ENCODE results near the gene MS4A7.

GRCh38 chr11:60429272-60429671 lies 50.9 kb downstream of the MS4A7 start, which contains the start of gene MS4A5:
- TF ChIP-seq EZH2 (IDR thresholded peaks at IDR 0.05; ENCODE audit: low read length, missing control alignments) = no peak
- TF ChIP-seq CTCF (conservative IDR thresholded peaks at IDR 0.05 in 1 of 2, IDR thresholded peaks at IDR 0.05 in 1 of 2; ENCODE audit: low read depth in 1 of 2, low read length in 2 of 2) = no peak
